GM12874 (cell line): ENCODE data around the gene AFTPH.

Source experiments
- CTCF ChIP-seq: IDR thresholded peaks from 2 replicates; pipeline ENCODE4 v1.5.1; 2011; ENCODE audit warnings: low read depth, mild to moderate bottlenecking, control low read depth, low read length, moderate library complexity; ENCODE audit not compliant: insufficient read depth

AFTPH gene

GRCh38 chr2:64522843-64523428 is 1.2 kb upstream of the AFTPH start:
- TF ChIP-seq CTCF, result peak; percentile 63

GRCh38 chr2:64524604-64525316 is 632 bp downstream of the AFTPH start:
- TF ChIP-seq CTCF, result no peak

- TF ChIP-seq CTCF, result no peak
These were observed 1.1 kb downstream of the AFTPH start for GRCh38 chr2:64525317-64525613.

GRCh38 chr2:64526034-64526433 is 1.9 kb downstream of the AFTPH start:
- TF ChIP-seq CTCF, result no peak

- TF ChIP-seq CTCF, result no peak
These were observed 7.9 kb downstream of the AFTPH start for GRCh38 chr2:64532030-64532429.

GRCh38 chr2:64533882-64534281 is 9.8 kb downstream of the AFTPH start:
- TF ChIP-seq CTCF, result no peak

GRCh38 chr2:64534363-64534762 is 10.2 kb downstream of the AFTPH start:
- no peak for TF ChIP-seq CTCF
